HG02763 (cell line): ENCODE data around the gene RAD52.

Experiments
- ATAC-seq: cut with Tn5 transposase; IDR thresholded peaks from one replicate; pipeline ENCODE4 v1.9.1; 2021; ENCODE audit warnings: mild to moderate bottlenecking, moderate library complexity; ENCODE audit not compliant: unreplicated experiment

Gene RAD52

GRCh38 chr12:879641-880040, 69.9 kb downstream of the RAD52 start:
- no peak for ATAC-seq

DNA sequence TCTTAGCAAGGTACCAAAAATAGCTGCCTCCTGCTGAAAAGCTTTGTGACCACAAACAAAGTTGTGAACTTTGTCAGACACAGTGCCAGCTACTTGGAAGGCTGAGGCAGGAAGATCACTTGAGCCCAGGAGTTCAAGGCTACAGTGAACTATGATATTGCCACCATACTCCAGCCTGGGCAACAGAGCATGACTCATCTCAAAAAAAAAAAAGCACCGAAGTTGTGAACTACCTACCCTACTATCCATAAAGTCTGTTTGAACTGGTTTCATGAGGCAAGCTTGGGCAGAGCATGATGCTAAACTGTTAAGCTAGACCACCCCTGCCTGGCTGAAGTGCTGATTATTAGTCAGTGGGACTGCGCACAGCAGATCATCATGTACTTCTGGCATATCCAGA, 75.5 kb downstream of the RAD52 start:
- no peak for ATAC-seq

GRCh38 chr12:870378-870777, 79.1 kb downstream of the RAD52 start:
- no peak for ATAC-seq

DNA sequence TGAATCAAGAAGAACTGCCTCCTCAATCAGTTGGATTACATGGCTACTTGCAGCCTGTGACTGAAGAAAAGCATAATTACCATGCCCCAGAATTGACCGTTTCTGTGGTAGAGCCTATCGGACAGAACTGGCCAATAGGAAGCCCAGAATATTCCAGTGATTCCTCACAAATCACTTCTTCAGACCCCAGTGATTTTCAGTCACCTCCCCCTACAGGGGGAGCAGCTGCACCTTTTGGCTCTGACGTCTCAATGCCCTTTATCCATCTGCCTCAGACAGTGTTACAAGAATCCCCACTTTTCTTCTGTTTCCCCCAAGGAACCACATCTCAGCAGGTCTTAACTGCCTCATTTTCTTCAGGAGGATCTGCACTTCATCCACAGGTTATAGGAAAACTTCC, 80.8 kb downstream of the RAD52 start:
- no peak for ATAC-seq

GRCh38 chr12:867905-868304, 81.6 kb downstream of the RAD52 start:
- ATAC-seq = no peak

DNA sequence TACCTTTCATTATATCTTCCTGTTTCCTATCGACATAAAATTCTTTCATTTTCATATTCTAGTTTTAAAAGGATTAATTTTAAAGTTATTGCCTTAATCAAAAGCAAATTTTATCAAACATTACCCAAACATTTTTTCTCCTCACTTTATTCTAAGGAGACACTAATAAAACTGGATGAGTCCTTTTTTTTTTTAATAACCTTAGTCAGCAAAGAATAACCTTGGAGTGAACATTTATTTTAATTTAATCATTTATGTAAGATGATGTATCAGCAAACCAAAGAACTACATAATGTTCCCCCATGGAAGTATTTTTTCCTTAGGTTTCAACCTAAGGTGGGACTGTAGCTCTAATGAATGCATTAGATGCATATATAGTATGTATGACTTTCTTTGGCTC, 83.9 kb downstream of the RAD52 start:
- no peak for ATAC-seq

GRCh38 chr12:863285-863684, 86.2 kb downstream of the RAD52 start:
- ATAC-seq = no peak

GRCh38 chr12:862303-862911, 87.1 kb downstream of the RAD52 start:
- ATAC-seq = no peak
